SKM-1 (cell line): ENCODE results near the gene RXFP3.
"Not testable (repeated sequence)": the region's sequence is repeated elsewhere in the genome, so short reads cannot be mapped to it uniquely, and the experiment has no call there.

Experiments used
- DNase-seq: peaks from one replicate; lab custom pipeline; 2025; ENCODE audit not compliant: unreplicated experiment; lab: John Stamatoyannopoulos, UW

The RXFP3 gene

DNA sequence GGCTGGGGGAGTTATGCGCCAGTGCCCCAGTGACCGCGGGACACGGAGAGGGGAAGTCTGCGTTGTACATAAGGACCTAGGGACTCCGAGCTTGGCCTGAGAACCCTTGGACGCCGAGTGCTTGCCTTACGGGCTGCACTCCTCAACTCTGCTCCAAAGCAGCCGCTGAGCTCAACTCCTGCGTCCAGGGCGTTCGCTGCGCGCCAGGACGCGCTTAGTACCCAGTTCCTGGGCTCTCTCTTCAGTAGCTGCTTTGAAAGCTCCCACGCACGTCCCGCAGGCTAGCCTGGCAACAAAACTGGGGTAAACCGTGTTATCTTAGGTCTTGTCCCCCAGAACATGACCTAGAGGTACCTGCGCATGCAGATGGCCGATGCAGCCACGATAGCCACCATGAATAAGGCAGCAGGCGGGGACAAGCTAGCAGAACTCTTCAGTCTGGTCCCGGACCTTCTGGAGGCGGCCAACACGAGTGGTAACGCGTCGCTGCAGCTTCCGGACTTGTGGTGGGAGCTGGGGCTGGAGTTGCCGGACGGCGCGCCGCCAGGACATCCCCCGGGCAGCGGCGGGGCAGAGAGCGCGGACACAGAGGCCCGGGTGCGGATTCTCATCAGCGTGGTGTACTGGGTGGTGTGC, at the start of gene RXFP3:
TSS of gene RXFP3 (plus strand) at position 6 of the 636 bp plus-strand sequence. CDS start at position 361, 355 bp downstream.
- DNase-seq, result no peak

DNA sequence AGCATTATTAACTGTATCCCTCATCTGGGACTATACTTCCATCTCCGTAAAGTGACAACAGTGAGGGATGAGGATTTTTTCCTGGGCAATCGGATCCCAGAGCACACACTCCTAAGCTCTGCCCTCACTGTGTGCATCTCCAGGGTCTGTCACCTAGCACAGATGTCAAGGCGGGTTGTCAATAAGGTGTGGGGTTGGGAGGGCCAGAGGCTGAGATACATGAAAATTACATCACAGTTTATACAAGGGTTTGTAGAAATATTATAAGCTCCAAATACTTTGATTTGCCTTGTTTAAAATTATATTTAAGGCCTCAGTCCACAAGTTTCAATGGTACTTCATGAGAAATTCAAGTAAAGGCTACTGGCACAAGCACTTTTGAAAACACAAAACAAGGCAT, 48.9 kb upstream of the RXFP3 start:
- no peak for DNase-seq

DNA sequence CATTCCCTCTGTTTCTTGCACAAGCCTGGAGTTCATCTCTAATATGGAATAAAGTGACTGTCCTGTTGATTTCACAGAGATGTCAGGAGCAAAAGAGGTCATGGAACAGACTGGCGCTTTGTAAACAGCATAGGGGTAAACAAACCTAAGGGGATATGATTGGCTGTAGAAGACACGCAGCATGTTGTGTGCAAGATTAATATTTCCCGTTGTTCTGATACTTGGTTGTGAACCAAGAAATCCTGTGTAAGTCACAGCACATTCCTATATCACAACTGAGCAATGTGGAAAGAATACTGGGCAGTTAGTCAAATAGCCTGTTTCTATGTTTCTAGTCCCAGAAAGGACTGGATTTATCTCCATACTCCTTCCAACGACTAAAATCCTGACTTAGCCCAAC, 47.6 kb upstream of the RXFP3 start:
- DNase-seq, result no peak

DNA sequence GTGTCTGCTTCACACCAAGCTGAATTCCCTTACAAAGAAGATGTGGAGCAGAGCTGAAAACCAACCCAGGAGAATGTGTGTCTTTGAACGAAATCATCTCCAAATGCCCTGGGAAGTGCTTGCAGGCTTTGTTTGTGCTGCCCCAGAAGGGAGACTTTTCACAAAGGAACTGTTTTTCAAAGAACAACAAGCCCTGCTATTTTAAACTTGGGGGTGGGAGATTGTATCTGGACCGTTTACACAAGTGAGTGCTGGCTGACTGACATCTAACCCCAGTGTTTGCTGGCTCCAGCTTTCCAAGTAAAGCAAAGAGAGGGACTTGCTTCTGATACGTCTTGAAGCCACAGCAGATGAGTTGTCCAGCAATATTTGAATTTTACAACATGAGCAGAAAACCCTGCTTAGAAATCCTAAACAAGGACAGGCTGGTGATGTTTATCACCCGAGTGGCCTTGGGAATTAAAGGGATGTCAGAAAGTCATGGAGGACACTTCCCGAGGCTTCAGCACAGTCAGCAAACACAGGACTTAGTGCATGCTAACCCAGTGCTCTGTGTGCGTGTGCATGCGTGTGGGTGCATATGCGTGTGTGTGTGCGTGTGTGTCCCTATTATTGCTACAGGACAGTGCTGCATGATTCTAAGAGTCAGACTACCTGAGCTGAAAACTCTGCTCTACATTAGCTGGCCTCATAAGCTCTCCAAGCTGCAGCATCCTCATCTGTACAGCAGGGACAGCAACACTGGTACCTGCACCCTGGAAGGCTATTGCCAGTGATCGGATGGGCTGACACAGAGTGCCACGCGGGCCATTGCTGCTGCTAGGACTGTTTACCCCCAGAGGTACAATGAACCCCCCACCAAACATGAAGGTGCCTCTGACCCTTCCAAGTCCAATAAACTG, 45.8 kb upstream of the RXFP3 start:
- no peak for DNase-seq

GRCh38 chr5:33891446-33891787, 44.8 kb upstream of the RXFP3 start:
- DNase-seq, result no peak

GRCh38 chr5:33891788-33892619, 44.2 kb upstream of the RXFP3 start, which contains the start of gene ADAMTS12:
TSS of gene ADAMTS12 (minus strand) at chr5:33891990. CDS start at chr5:33891856, 134 bp downstream.
- DNase-seq, result no peak

DNA sequence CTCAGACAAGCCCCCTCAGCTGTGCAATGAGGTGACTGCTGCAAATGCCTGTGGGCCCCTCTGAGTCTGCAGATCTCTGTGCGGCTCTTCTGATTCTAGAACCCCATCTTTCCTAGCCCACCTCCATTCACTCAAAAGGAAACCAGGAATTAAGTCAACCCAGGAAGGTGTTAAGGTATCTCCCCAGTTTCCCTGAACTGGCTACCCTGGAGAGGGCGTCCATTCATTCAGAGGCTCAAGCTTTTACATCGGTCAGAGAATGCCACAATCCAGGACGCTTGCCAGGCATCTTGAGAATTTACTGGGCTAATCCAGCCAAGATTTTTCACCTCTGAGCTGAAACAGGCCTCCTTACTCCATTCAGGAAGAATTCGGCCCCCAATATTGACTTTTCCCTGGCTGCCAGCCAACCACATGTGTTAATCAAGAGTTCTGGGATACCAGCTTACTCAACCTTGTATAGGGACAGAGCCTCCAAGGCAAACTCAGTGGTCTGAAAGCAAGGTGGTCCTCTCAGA, 43.5 kb upstream of the RXFP3 start:
- DNase-seq, result no peak

DNA sequence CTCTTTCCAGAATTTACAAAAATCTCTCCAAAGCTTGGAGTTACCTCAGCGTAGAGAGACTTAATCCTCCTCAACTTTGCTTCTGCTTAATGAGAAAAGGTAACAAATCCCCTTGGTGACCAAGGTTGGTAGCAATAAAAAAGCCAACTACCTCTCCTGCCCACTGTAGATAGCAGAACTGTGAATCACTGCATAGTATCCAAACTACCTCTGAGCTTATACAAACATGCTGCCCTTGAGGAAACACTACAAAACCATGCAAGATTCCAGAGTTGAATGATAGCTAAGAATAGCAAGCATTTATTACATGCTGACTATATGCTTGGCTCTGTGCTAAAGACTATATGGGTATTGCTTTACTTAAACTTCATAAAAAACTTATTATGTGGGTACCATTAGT, 41.6 kb upstream of the RXFP3 start:
- no peak for DNase-seq

GRCh38 chr5:33901156-33901555, 35.0 kb upstream of the RXFP3 start:
- no peak for DNase-seq

- DNase-seq, result no peak
Measured at GRCh38 chr5:33903118-33903517, 33.1 kb upstream of the RXFP3 start.

GRCh38 chr5:33905381-33905780, 30.8 kb upstream of the RXFP3 start:
- no peak for DNase-seq

GRCh38 chr5:33906248-33906647, 29.9 kb upstream of the RXFP3 start:
- DNase-seq, result not testable (repeated sequence)

- DNase-seq, result not testable (repeated sequence)
Measured at GRCh38 chr5:33914844-33915243, 21.3 kb upstream of the RXFP3 start.

DNA sequence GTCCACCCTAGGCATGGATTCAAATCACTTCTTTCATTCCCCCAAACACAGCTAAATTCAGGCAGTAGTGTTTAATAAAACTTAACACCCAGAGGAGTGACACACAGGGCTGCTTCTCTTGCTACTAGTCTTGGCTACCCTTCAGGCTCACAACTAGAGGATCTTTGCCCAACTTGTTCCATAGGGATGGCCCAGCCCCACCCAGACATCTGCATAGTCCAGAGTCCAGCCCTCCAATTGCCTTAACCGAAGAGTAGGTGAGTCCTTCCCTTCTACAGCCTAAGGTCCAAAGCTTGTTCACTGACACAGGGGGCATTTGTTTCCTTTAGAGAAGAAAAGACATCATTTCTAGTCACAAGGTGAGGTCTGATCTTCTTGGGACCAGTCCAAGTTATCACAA, 15.2 kb upstream of the RXFP3 start:
- no peak for DNase-seq

DNA sequence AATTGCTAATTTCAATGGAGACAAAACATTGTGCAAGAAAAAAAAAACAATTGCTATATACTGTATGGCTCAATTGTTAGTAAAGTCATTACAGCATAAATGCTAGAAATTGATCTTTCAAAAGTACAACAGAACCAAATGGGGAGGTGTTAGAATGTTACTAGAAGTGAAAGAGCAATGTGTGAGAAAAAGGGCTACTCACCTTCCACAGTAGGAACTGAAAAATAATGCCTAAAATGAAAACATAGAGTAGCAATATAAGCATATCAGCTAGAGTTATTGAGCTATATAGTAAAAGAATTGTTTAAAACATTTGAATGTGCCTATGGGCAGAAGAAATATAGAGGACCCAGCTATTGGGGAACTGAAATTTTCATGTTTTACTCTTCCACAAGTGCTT, 10.9 kb upstream of the RXFP3 start:
- no peak for DNase-seq

GRCh38 chr5:33927685-33928084, 8.5 kb upstream of the RXFP3 start:
- DNase-seq, result no peak

DNA sequence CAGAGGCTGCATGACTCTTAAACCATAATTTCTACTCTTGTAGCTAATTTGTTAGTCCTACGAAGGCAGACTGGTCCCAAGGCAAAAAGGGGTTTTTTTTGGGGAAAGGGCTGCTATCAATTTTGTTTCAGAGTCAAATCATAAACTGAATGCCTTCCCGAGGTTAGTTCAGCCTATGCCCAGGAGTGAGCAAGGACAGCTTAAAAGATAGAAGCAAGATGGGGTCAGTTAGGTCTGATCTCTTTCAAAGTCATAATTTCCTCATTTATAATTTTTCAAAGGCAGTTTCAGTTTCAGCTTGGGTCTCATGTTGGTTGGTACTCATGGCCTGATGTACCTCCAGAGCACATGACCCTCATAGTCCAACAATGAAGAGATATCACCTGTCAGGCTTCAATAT, 7.9 kb upstream of the RXFP3 start:
- DNase-seq, result no peak

DNA sequence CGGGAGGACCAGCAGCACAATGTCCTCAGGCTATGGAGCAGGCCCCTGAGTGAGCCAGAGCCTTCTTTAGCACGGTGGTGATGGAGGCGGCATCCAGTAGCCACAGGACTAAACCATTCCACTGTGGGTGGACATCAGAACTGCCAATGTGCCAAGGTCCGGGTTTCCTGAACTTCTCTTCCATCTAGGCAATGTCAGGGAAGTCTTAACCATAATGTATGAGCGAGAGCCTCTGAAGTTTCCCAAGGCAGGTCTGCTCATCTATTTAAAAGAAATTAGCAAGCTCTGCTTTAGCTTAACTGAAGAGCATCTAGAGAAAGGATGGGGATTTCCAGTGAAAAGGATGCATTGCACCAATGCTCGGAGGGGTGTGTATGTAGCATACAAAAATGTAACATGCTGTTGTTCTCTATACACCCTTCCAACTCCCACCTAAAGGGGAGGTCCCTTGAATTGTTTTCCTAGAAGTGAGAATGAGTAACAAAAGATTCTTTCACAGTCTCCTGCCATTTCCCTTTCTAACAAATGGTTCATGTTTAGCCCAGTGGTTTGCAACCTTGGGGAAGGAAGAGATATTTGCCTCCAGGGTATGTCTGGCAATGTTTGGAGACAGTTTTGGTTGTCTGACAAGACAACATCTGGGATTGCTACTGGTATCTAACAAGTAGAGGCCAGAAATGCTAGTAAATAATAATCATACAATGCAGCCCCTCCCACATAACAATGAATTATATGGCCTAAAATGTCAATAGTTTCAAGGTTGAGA, 6.1 kb upstream of the RXFP3 start:
- no peak for DNase-seq

- DNase-seq, result no peak
Measured at GRCh38 chr5:33931136-33931535, 5.0 kb upstream of the RXFP3 start.

DNA sequence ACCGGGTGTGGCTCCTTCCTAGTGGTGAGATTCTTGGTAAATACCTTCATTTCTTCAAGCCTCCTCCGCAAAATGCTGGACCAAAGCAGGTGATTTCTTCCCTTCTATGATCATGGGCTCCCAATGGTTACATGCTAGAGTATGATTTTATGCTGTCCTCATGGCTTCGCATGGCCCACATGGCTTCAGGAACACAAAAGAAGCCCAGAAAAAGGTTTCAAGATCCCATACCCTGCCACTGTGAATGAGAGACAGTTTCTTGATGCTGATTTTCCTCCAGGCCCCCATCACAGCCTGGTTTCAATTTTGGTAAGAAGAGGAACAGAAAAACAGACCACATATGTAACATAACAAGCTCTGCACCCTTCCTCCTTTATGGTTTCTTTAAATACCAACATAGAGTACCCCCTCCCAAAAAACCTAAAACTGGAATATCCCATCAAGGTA, 2.4 kb upstream of the RXFP3 start:
- no peak for DNase-seq

DNA sequence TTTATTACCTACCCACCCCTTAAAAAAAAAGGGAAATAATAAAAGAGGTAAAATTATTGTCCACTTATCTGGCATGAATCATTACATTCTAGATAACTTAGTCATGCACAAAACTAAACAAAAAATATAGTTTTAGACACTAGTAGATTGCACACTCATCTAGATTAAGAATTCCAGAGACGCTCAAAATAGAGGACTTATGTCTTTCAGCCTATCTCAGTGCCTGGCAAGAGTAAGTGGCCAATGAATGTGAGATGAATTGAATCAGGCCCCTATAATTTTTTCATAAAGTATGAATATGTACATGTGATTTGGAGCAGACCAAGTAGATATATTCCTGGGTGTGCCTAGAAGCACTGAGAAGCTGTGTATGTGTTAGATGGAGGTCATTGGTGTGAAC, 2.0 kb upstream of the RXFP3 start:
- no peak for DNase-seq
